ENCODE results near the gene B4GALNT2.

The B4GALNT2 gene

GRCh38 chr17:49162866-49163265, 30.3 kb downstream of the B4GALNT2 start:
- no peak overlapping the region for H3K4me2 ChIP-seq (ENCODE audit: low read length)

GRCh38 chr17:49165143-49165542, 32.6 kb downstream of the B4GALNT2 start:
- Histone ChIP-seq H3K79me2 (ENCODE audit: control insufficient read depth, insufficient read depth, low read length, poor library complexity) (no peaks in the 10 kb centered on the region), H2BK12ac (ENCODE audit: low read length) (no peak overlapping the region), H2AFZ (ENCODE audit: insufficient read depth, low read length, poor library complexity) (no peak overlapping the region), H3K4me2 (ENCODE audit: low read length) (no peak overlapping the region), H3K9ac (ENCODE audit: low read length) (no peak overlapping the region), H4K12ac (ENCODE audit: low read depth, low read length) (no peak overlapping the region), H3K36me3 (ENCODE audit: control insufficient read depth in 1 of 2, insufficient read depth in 2 of 2, low read length in 2 of 2) (no peaks in the 10 kb centered on the region), H2AK5ac (ENCODE audit: low read length) (no peak overlapping the region), H3K14ac (ENCODE audit: low read length) (no peak overlapping the region), H2BK120ac (ENCODE audit: insufficient read depth, low read length, poor library complexity) (no peak overlapping the region), H3K4me1 (ENCODE audit: control insufficient read depth in 1 of 2, insufficient read depth in 2 of 2, low read length in 2 of 2) (no peaks in the 10 kb centered on the region), H4K8ac (ENCODE audit: low read depth, low read length) (no peak overlapping the region), H4K91ac (ENCODE audit: low read depth, low read length) (no peak overlapping the region), H3K27me3 (ENCODE audit: insufficient read depth, low read length) (no peaks in the 10 kb centered on the region), H3K23ac (ENCODE audit: low read length) (no peak overlapping the region), H3K79me1 (ENCODE audit: low read length) (no peaks in the 10 kb centered on the region), H3K18ac (ENCODE audit: low read length) (no peak overlapping the region), H3K4ac (ENCODE audit: low read depth, low read length) (no peak overlapping the region), H3K9me3 (ENCODE audit: insufficient read depth, low read depth, low read length) (peaks cover 6% of the 10 kb centered on the region), H3K4me3 (ENCODE audit: low read depth, low read length) (no peak overlapping the region), H2BK5ac (ENCODE audit: low read depth, low read length, poor library complexity) (no peak overlapping the region), H3K27ac (ENCODE audit: low read depth, low read length) (no peak overlapping the region)
- no CpG with 5 or more reads among the region's 2 CpGs for WGBS (ENCODE audit: extremely low coverage, insufficient coverage, insufficient read length)
- DNase-seq = no peak

More at GRCh38 chr17:49162866-49163265, 30.3 kb downstream of the B4GALNT2 start:
- Histone ChIP-seq H4K91ac (ENCODE audit: low read depth, low read length) (no peak overlapping the region), H3K18ac (ENCODE audit: low read length) (no peak overlapping the region), H3K9ac (ENCODE audit: low read length) (no peak overlapping the region), H3K9me3 (ENCODE audit: insufficient read depth, low read depth, low read length) (no peaks in the 10 kb centered on the region), H3K4me3 (ENCODE audit: low read depth, low read length) (no peak overlapping the region), H3K23ac (ENCODE audit: low read length) (no peak overlapping the region), H3K79me2 (ENCODE audit: control insufficient read depth, insufficient read depth, low read length, poor library complexity) (no peaks in the 10 kb centered on the region), H3K79me1 (ENCODE audit: low read length) (no peaks in the 10 kb centered on the region), H2AFZ (ENCODE audit: insufficient read depth, low read length, poor library complexity) (no peak overlapping the region), H3K27me3 (ENCODE audit: insufficient read depth, low read length) (no peaks in the 10 kb centered on the region), H2BK5ac (ENCODE audit: low read depth, low read length, poor library complexity) (no peak overlapping the region), H4K12ac (ENCODE audit: low read depth, low read length) (no peak overlapping the region), H3K4me1 (ENCODE audit: control insufficient read depth in 1 of 2, insufficient read depth in 2 of 2, low read length in 2 of 2) (no peaks in the 10 kb centered on the region), H2BK120ac (ENCODE audit: insufficient read depth, low read length, poor library complexity) (no peak overlapping the region), H3K14ac (ENCODE audit: low read length) (no peak overlapping the region), H3K27ac (ENCODE audit: low read depth, low read length) (no peak overlapping the region), H4K8ac (ENCODE audit: low read depth, low read length) (no peak overlapping the region), H3K36me3 (ENCODE audit: control insufficient read depth in 1 of 2, insufficient read depth in 2 of 2, low read length in 2 of 2) (no peaks in the 10 kb centered on the region), H2AK5ac (ENCODE audit: low read length) (no peak overlapping the region), H3K4ac (ENCODE audit: low read depth, low read length) (no peak overlapping the region), H2BK12ac (ENCODE audit: low read length) (no peak overlapping the region)
- DNase-seq = no peak
- WGBS (ENCODE audit: extremely low coverage, insufficient coverage, insufficient read length) = no CpG with 5 or more reads among the region's 4 CpGs

GRCh38 chr17:49168706-49169105, 36.1 kb downstream of the B4GALNT2 start:
- no peak overlapping the region for H3K18ac ChIP-seq (ENCODE audit: low read length)
- H2AK5ac ChIP-seq (ENCODE audit: low read length) = no peak overlapping the region
- no peak overlapping the region for H3K4me2 ChIP-seq (ENCODE audit: low read length)
- no peaks in the 10 kb centered on the region for H3K27me3 ChIP-seq (ENCODE audit: insufficient read depth, low read length)
- no peak overlapping the region for H2BK5ac ChIP-seq (ENCODE audit: low read depth, low read length, poor library complexity)
- no peaks in the 10 kb centered on the region for H3K36me3 ChIP-seq (ENCODE audit: control insufficient read depth in 1 of 2, insufficient read depth in 2 of 2, low read length in 2 of 2)
- WGBS (ENCODE audit: extremely low coverage, insufficient coverage, insufficient read length) = no CpG with 5 or more reads among the region's 9 CpGs
- no peak overlapping the region for H3K4me3 ChIP-seq (ENCODE audit: low read depth, low read length)
- no peak overlapping the region for H2BK120ac ChIP-seq (ENCODE audit: insufficient read depth, low read length, poor library complexity)
- H4K12ac ChIP-seq (ENCODE audit: low read depth, low read length) = no peak overlapping the region
- no peaks in the 10 kb centered on the region for H3K79me1 ChIP-seq (ENCODE audit: low read length)
- H2BK12ac ChIP-seq (ENCODE audit: low read length) = no peak overlapping the region
- no peak overlapping the region for H3K4ac ChIP-seq (ENCODE audit: low read depth, low read length)
- no peak overlapping the region for H3K9ac ChIP-seq (ENCODE audit: low read length)
- no peak overlapping the region for H3K27ac ChIP-seq (ENCODE audit: low read depth, low read length)
- DNase-seq = no peak
- H4K91ac ChIP-seq (ENCODE audit: low read depth, low read length) = no peak overlapping the region
- H4K8ac ChIP-seq (ENCODE audit: low read depth, low read length) = no peak overlapping the region
- H3K14ac ChIP-seq (ENCODE audit: low read length) = no peak overlapping the region
- H3K9me3 ChIP-seq (ENCODE audit: insufficient read depth, low read depth, low read length) = peaks cover 10% of the 10 kb centered on the region
- H3K23ac ChIP-seq (ENCODE audit: low read length) = no peak overlapping the region
- H3K4me1 ChIP-seq (ENCODE audit: control insufficient read depth in 1 of 2, insufficient read depth in 2 of 2, low read length in 2 of 2) = no peaks in the 10 kb centered on the region
- H2AFZ ChIP-seq (ENCODE audit: insufficient read depth, low read length, poor library complexity) = no peak overlapping the region
- H3K79me2 ChIP-seq (ENCODE audit: control insufficient read depth, insufficient read depth, low read length, poor library complexity) = no peaks in the 10 kb centered on the region

- Histone ChIP-seq H3K27ac (ENCODE audit: low read depth, low read length) (no peak overlapping the region), H3K79me2 (ENCODE audit: control insufficient read depth, insufficient read depth, low read length, poor library complexity) (no peaks in the 10 kb centered on the region), H2AK5ac (ENCODE audit: low read length) (no peak overlapping the region), H3K4me2 (ENCODE audit: low read length) (no peak overlapping the region), H3K23ac (ENCODE audit: low read length) (no peak overlapping the region), H4K8ac (ENCODE audit: low read depth, low read length) (no peak overlapping the region), H2BK12ac (ENCODE audit: low read length) (no peak overlapping the region), H3K14ac (ENCODE audit: low read length) (no peak overlapping the region), H3K4ac (ENCODE audit: low read depth, low read length) (no peak overlapping the region), H2BK5ac (ENCODE audit: low read depth, low read length, poor library complexity) (no peak overlapping the region), H4K91ac (ENCODE audit: low read depth, low read length) (no peak overlapping the region), H3K27me3 (ENCODE audit: insufficient read depth, low read length) (no peaks in the 10 kb centered on the region), H3K4me3 (ENCODE audit: low read depth, low read length) (no peak overlapping the region), H3K9ac (ENCODE audit: low read length) (no peak overlapping the region), H3K79me1 (ENCODE audit: low read length) (no peaks in the 10 kb centered on the region), H4K12ac (ENCODE audit: low read depth, low read length) (no peak overlapping the region), H3K4me1 (ENCODE audit: control insufficient read depth in 1 of 2, insufficient read depth in 2 of 2, low read length in 2 of 2) (no peaks in the 10 kb centered on the region), H3K18ac (ENCODE audit: low read length) (no peak overlapping the region), H2AFZ (ENCODE audit: insufficient read depth, low read length, poor library complexity) (no peak overlapping the region), H3K36me3 (ENCODE audit: control insufficient read depth in 1 of 2, insufficient read depth in 2 of 2, low read length in 2 of 2) (no peaks in the 10 kb centered on the region), H3K9me3 (ENCODE audit: insufficient read depth, low read depth, low read length) (peaks cover 10% of the 10 kb centered on the region), H2BK120ac (ENCODE audit: insufficient read depth, low read length, poor library complexity) (no peak overlapping the region)
- no peak for DNase-seq
- no CpG with 5 or more reads among the region's 2 CpGs for WGBS (ENCODE audit: extremely low coverage, insufficient coverage, insufficient read length)
Measured at GRCh38 chr17:49170216-49170615, 37.6 kb downstream of the B4GALNT2 start.
